RPMI7951 (cell line): Measurements from ENCODE around the gene GPC3. TPM values are rescaled to one million over a fixed set of nuclear protein-coding genes. Genes with fewer than 3 reads are reported as not detected.

Source experiments
- DNase-seq: peaks from one replicate; pipeline ENCODE4 v3.0.0-alpha.2; 2012; ENCODE audit warnings: low read depth
- total RNA-seq: library from RNA; depleted of rRNA; stranded (reverse); fragments of >200 nt; shearing (Covaris generic); gene quantifications from 2 replicates; pipeline ENCODE4 v1.2.3, GENCODE V29; 2014

GPC3 gene
- total RNA-seq, 1 experiment from 2014 or later = 0.84 TPM

DNA sequence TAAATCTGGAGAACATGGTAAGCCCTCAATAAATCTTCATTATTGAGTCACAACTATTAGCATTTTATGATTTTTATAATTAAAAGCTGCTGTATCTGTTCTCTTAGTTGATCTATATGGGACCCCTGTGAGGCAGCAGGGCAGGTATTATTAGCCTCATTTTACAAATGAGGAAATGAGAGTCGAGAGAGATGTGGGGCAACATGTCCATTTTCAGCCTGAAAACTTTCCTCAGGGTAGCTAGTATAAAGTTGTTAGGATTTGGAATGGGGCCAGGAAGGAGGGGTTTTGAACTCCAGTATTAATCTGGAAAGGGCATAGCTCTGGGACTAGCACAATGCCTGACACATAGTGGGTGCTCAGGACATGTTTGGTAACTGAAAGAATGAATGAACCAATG, 378.4 kb downstream of the GPC3 start:
- no peak for DNase-seq

DNA sequence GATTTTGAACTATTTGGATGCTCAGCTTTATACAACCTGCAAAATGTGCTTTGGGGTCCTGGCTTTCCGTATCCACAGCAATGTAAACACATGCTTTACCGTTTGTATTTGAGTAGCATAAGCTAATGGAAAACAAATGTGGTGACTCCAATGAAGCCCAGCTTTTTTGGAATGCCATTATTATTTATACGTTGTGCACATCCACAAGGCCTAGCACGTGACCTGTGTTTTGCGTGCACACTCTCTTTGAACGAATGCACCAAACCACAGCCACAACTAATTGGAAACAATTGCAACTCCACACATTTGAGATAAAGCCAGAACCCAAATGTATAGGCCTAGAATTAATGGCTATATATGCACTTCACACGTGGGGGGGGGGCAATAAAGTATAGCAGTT, 380.6 kb downstream of the GPC3 start:
- no peak for DNase-seq

DNA sequence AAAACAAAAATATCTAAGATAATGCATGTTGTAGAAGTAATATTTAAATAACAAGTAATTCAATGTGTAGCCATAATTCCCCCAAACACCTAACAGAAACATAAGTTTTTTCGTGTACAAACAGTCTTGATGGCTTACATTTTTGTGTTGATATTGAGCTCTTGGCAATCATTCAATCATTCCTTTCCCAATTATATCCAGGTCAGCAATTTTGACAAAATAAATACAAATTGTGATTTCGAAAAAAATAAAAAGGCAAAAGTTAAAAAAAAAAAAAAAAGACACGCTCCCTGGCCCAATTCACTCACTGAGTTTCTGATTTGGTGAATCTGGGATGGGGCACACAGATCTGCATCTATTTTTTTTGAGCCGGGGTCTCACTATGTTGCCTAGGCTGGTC, 382.5 kb downstream of the GPC3 start:
- no peak for DNase-seq

DNA sequence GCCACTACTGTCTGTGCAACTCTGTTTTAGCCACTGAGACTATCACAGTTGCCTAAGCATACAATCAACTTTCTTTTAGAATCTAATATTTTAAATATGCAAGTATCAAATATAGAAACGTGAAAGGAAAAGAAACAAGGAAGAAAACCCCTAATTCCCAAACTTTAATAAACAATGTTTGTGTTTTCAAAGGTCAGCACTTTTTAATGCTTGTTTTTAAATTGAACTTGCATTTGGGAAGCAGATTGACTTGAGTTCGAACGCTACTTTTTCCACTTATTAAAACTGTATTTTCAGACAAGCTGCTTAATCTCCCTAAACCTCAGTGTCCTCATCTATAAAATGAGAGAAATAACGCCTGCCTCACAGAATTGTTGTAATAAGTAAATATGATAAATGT, 384.3 kb downstream of the GPC3 start:
- DNase-seq = no peak

DNA sequence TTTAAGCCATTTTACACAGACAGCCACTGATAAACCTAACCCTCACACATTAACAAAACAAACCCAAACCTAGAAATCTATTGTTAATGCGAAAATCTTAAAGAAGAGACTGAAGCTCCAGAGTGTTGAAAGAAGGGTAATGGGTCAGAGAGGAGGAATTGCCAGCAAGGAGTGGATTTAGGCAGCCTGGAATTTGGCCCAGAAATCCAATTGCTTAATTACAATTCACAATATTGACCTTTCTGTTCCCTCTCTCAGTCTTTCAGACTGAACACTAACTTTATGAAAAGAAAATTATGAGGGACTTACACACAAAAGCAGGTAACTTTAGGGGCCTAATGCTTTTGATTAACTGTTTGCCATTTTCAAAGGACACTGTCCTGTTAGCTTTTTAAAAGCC, 384.9 kb downstream of the GPC3 start:
- no peak for DNase-seq

DNA sequence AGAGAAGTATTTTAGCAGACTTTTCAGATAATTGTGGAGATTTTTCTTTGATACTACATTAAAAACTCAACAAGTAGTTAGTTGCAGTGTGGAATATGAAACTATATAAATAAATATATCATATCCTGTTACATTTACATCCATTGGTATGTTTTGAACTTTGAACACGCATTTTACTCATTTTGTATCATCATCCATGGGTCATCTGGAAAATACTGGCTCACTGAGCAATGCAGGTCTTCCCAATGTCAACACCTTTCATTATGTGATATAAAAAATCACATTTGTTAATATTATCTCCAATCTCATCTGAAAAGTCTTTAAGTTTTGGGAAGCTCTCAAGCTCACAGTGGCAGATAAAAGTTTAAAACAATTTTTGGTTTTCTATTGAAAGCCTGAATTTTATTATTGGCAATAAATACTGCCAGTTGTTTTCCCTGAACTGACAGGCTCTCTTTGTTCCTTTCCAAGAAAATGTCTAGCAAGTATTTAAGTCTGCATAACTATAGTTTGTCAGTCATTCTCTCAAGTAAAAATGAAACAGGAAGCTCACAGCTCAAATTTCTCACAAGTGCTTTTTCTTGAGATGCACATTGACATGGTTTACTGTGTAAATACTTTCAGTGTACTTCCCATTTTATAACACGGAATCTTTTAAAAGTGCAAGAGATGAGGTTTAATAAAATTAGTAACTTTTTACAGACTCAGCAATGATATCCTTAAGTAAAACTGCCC, 386.6 kb downstream of the GPC3 start:
- DNase-seq = no peak

DNA sequence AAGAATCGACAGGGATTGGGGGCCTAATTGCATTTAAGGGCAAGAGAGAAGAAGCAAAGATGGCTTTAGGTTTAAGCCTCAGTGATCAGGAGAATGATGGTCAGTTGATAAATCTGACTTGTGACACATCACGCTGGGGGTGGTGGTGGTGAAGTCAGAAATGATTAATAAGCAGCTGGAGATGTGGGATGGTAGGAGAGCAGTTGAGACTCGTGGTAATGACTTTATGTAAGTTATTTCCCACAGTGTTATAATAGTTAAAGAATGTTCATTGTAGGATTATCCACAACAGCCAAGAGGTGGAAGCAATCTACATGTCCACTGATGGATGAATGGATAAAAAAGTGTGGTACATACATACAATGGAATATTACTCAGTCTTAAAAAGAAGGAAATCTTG, 391.2 kb downstream of the GPC3 start:
- DNase-seq = no peak

DNA sequence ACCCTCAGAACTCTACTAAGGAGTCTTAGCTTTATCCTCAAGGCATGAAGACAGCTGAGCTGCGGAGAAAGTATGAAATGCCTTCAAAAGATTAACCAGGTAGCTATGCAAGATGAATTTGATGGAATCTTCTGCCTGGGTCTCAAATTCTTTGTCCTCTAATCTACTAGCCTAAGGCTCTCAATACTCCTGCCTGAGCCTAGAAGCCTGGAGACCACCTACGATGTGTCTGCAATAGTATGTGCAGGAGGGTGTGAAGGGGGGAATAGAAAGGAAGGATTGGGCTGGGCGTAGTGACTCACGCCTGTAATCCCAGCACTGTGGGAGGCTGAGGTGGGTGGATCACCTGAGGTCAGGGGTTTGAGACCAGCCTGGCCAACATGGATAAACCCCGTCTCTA, 391.9 kb downstream of the GPC3 start:
- no peak for DNase-seq

DNA sequence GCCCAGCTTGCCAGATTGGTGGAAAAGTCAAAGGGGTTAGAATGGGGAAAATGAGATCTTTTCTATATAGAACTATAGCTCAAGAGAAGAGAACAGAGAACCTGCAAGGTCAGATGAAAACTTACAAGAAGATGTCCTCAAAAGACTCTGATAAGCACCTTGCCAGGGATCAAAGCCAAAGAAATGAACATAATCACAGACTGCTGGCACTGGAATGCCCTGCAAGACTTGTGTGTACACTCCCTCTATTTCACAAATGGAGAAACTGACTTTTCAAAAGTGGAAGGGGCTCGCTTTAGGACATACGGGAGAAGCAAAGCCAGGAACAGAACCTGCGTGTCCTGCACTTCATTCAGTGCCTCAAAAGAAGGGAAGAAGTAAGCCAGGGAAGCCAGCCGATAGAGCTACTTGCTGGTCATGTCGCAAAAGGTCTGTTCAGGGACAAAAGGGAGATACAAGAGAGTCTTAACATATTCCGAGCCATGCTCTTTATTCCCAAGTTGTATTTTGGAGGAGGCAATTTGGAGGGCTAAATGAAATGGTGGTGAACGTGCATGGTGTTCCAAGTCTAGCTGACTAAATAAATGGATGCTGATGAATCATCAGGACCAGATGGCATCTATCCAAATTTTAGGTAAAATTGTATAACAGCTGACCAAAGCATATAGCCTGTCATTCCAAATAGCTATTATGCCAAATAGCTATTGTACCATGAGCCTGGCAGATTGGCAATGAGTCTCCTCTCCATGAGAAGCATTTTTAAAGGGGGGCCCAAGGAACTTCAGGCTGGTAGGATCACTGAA, 394.5 kb downstream of the GPC3 start:
- no peak for DNase-seq

DNA sequence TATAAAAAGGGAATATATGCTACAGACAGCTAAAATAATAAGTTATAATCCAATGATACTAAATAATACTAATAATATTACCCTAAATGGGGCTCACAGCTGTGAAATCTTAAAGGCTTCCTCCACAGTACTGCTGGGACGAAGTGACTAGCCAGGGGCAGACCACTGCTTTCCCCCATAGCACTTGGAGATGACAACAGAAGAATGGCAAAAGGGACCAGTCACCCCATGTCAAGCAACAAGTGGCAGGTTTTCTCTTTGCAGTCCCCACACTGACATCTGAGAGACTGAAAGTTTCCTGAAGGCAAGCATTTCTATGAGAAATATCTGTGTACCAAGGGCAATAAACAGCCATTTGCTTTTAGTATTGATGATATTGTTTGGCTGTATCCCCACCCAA, 396.6 kb downstream of the GPC3 start:
- DNase-seq = no peak

DNA sequence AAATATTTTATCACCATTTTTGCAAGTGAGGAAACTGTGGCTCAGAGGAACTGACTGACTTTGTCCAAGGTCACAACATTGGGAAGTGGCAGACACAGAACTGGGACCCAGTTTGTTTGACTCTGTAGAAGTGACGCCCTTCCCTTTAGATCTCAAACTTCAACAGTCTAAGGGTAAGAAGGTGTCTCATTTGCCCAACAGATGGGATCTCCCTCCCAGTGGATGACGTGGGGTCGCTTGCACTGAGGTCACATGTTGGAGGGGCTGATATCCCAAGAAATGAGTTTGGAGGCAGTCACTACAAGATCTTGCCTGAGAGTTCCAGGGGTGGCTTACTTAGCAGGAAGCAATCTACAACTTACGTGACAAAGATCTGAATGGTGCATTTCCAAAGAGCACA, 397.6 kb downstream of the GPC3 start:
- DNase-seq = no peak

DNA sequence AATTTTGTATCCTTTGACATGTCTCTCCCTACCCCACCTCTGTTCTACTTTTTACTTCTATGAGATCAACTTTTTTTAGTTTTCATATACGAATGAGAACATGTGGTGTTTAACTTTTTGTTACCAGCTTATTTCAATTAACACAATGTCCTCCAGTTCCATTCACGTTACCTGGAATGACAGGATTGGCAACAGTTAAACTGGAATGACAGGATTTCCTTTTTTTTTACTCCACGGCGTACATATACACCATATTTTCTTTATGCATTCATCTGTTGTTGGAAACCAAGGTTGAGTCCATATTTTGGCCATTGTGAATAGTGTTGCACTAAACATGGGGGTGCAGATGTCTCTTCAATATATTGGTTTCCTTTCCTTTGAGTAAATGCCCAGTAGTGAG, 398.3 kb downstream of the GPC3 start:
- DNase-seq = no peak

DNA sequence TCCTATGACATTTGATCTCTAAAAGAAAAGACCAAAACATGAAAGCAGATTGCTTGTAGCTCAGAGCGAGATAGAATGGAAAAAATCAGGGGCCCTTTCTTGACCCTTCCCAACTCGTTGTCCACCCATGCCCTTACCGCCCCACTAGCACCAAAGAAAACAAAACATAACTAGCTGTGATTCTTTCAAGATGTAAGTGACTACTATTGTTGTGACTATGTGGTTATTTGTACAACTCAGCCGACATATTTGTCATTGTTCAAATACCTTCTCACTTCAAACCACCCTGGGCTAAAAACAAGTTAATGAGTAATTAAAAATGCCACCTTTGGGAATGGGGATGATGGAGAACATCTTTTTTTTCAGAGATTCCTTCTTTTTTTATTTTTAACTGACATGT, 399.0 kb downstream of the GPC3 start:
- DNase-seq = no peak

DNA sequence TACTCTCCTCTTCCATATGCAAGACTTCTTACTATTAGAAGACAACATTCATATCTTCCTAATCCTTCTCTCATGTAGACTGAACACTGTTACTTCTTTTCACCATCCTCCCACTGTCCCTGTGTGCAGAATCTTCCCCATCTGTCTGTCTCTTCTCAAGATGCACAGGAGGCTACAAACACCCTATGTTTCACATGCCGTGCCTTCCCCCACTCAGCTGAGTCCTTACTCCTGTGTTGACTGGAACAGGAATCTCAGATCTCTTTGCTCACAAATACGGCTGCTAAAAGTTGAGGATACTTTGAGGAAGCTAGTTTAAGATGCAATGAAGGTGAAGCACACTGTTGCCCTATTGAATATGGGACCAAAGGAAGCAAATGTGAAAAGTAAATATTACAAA, 401.6 kb downstream of the GPC3 start:
- no peak for DNase-seq

DNA sequence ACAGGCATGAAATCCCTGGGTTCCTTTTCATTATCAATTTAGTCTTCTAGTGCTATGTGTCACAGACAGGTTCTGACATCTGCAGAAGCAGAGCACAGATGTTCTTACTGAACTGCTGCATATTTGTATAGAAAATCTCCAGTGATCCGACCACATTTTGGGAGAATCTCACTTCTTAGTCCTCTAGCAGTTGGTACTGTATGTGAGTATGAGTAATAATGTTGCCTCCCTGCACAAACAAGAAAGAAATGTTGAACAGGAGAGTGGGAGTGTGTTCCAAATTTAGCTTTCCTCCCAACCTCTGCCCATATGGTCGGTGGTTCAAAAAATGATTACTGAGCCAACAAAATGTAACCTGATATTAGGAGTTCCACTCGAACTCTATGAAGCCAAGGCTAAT, 404.8 kb downstream of the GPC3 start:
- no peak for DNase-seq

DNA sequence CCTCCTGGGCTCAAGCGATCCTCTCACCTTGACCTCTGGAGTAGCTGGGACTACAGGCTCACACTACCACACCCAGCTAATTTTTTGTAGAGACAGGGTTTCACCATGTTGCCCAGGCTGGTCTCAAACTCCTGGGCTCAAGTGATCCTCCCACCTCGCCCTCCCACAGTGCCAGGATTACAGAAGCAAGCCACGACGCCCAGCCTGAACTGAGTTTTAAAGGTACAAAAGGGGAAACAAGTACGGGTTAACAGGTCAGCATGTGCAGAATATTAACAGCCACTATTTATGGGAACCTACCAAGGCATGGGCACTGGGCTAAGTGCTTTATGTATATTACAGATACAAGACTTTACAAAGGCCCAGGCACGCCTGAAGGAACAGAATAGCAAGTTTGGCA, 405.8 kb downstream of the GPC3 start:
- DNase-seq = no peak

DNA sequence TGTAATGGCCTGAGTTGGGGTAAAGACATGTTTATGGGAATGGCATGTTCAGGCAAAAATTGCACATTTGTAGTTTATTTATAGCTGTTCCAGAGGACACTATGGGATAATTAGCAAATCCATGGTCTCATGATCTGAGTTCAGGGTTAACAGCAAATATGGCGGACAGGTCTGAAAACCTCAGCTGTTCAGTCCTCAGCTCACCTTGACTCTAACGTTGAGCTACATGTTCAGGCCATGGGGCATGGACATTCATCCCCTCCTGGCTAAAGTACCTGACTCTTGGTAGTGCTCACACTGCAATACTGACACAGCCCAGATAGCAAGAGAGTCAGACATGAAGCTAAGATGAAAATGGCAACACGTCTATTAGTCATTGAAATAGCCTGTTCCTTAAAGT, 408.5 kb downstream of the GPC3 start:
- no peak for DNase-seq

DNA sequence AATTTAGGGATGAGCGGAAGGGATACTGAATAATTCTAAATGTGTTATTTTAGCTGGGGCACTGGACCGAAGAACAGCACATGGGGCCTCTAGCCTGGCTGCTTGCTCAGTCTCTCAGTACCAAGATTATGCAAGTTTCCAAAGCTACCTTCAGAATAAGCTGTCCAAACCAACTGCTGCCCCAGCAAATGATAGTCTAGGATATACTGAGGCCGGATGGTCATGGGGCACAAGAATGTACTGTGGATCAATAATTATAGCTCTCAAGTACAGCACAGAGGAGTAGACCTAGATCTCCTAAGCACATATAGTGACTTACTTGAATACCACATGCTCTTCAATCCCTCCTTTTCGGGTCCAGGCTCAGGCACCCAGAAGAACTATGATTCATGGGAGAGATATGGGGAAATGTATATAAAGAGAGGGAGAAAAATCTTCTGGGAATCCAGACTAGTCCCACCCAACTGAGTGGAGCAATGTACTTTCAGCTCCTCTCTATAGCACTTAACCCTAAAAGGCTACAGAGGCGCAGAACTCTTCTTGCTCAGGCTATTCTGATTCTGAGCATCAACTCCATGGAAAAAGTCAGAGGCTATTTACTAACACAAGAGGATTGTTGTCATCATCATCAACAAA, 409.8 kb downstream of the GPC3 start:
- DNase-seq = no peak

DNA sequence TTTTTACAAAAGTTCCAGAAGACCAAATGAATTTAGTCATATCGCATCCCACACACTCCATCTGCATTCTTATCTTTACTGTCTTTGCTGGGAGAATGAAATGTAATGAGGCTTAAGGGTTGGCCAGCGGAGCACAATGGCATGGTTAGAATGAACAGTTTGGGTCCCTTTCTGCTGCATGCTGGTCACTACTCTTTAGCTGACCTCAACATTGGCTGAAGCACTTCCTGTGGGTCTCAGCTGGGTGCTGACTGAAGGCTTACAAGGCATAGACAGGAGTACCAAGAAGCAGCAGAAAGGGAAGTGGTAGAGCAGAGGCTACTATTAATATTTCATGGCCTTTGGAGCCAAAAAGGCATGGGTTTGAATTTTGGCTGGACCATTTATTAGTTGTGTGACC, 410.7 kb downstream of the GPC3 start:
- no peak for DNase-seq

DNA sequence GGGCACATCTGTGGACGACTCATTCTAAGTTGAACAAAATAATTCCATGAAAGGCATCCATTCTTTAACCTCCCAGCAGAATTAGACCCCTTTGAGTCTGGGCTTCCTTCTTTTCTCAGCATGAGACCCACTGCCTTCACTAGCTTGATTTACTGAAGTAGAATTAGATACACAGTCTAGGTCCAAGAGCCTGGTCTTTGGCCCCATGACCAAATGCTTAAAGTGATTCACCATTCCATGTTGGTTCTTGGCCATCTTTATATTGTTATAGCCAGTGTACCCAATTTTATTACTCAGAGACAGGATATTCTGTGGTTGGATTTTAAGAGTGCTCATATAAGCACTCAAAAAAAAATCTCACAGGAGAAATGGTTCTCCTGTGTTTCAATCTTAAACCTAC, 414.8 kb downstream of the GPC3 start:
- DNase-seq = no peak

DNA sequence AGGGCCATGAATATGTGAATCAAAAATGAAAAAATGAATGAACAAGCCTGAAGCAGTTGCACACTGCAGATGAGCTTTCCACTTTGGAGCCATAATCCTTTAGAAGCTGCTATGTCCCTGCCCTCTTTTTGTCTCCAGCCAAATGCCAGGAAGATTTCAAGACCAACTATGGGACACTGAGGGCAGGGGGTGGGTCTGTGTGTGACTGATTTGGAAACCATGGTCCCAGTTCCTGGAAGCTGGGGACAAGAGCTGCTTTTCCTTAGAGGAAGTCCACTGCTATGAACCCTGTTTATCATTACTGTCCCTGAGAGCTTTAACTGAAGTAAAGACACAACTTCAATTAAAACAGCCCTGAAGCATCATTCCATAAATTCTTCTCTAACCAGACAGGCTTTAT, 416.2 kb downstream of the GPC3 start:
- DNase-seq = no peak

DNA sequence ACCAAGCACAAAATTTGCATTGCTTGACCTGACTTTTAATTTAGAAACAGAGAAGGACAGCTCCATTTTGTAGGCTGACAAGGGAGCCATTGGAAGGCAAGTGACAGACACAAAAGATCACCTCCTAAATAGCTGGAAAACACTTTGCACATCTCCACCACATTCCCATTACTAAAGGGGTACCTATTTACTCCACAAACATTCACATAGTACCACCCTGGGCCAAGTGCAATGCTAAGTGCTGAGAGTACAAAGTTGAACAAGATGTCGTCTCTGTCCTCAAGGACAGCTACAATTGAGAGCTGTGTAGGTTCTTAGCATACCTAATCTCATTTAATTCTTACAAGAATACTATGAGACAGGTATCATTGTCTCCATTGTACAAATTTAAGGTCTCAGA, 417.3 kb downstream of the GPC3 start:
- no peak for DNase-seq

DNA sequence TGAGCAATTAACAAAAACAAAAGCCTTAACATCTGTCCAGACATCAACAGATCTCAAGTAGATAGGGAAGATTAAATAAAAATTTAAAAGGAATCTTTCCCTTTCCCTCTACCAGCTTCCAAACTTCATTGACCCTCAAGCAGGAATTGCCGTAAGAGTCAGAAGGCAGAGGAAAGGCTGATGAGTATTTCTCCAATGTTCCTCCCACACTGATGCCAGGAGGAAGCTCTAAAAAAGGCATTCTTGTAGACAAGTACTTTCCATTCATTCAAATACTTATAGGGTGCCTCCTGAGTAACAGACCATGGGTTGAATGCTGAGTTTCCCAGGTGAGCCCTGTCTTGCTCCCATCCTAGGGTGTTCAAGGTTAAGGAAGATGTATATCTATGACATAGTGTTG, 418.5 kb downstream of the GPC3 start:
- no peak for DNase-seq
